ENCODE results near the gene MAGEH1.
"Not testable (repeated sequence)": the region's sequence is repeated elsewhere in the genome, so short reads cannot be mapped to it uniquely, and the experiment has no call there.

Gene MAGEH1, protein sequence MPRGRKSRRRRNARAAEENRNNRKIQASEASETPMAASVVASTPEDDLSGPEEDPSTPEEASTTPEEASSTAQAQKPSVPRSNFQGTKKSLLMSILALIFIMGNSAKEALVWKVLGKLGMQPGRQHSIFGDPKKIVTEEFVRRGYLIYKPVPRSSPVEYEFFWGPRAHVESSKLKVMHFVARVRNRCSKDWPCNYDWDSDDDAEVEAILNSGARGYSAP

DNA sequence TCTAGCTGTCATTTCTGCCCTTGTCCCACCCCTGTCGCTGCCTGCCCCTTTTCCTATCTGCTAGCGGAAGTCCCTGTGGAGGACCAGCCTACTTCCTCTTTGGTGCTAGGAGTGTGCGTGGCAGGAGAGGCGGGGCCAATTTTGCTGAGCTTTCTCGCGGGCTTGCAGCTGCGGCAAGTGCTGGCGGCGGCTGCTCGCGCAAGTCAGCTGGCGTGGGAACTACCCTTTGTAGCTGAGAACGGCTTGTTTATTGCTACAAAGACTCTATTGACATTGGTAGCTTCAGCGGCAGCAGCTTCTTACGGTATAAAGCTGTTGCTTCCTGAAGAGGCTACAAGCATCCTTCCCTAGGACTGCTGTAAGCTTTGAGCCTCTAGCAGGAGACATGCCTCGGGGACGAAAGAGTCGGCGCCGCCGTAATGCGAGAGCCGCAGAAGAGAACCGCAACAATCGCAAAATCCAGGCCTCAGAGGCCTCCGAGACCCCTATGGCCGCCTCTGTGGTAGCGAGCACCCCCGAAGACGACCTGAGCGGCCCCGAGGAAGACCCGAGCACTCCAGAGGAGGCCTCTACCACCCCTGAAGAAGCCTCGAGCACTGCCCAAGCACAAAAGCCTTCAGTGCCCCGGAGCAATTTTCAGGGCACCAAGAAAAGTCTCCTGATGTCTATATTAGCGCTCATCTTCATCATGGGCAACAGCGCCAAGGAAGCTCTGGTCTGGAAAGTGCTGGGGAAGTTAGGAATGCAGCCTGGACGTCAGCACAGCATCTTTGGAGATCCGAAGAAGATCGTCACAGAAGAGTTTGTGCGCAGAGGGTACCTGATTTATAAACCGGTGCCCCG, at the start of gene MAGEH1:
MAGEH1 (plus strand) TSS at position 138 of the 843 bp plus-strand sequence; CDS start at position 386, 248 bp downstream.
- peak within 1 kb of the TSS; percentile 53 to 62 for H3K4me3 ChIP-seq (replicated peaks in 1 of 2; ENCODE audit: low read depth in 2 of 2, low read length in 2 of 2)
- TF ChIP-seq, protein P1, sequence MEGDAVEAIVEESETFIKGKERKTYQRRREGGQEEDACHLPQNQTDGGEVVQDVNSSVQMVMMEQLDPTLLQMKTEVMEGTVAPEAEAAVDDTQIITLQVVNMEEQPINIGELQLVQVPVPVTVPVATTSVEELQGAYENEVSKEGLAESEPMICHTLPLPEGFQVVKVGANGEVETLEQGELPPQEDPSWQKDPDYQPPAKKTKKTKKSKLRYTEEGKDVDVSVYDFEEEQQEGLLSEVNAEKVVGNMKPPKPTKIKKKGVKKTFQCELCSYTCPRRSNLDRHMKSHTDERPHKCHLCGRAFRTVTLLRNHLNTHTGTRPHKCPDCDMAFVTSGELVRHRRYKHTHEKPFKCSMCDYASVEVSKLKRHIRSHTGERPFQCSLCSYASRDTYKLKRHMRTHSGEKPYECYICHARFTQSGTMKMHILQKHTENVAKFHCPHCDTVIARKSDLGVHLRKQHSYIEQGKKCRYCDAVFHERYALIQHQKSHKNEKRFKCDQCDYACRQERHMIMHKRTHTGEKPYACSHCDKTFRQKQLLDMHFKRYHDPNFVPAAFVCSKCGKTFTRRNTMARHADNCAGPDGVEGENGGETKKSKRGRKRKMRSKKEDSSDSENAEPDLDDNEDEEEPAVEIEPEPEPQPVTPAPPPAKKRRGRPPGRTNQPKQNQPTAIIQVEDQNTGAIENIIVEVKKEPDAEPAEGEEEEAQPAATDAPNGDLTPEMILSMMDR (IDR thresholded peaks at IDR 0.05; ENCODE audit: low read depth, low read length): no peak
- peak; percentile 72 to 84 for DNase-seq (ENCODE audit: low read depth in 2 of 2)

DNA sequence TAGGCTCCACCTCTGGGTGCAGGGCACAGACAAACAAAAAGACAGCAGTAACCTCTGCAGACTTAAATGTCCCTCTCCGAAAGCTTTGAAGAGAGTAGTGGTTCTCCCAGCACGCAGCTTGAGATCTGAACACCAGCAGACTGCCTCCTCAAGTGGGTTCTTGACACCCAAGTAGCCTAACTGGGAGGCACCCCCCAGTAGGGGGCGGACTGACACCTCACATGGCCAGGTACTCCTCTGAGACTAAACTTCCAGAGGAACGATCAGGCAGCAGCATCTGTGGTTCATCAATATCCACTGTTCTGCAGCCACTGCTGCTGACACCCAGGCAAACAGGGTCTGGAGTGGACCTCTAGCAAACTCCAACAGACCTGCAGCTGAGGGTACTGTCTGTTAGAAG, 24.8 kb upstream of the MAGEH1 start:
- H3K4me3 ChIP-seq (replicated peaks in 1 of 2; ENCODE audit: low read depth in 2 of 2, low read length in 2 of 2); DNase-seq (ENCODE audit: low read depth in 2 of 2): not testable (repeated sequence)

DNA sequence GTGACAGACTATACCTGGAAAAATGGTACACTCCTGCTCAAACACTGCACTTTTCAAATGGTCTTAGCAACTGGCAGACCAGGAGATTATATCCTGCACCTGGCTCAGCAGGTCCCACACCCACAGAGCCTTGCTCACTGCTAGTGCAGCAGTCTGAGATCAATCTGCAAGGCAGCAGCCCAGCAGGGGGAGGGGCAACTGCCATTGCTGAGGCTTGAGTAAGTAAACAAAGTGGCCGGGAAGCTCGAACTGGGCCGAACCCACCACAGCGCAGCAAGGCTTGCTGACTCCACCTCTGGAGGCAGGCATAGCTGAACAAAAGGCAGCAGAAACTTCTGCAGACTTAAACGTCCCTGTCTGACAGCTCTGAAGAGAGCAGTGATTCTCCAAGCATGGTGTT, 8.5 kb upstream of the MAGEH1 start:
- not testable (repeated sequence) for H3K4me3 ChIP-seq (replicated peaks in 1 of 2; ENCODE audit: low read depth in 2 of 2, low read length in 2 of 2); DNase-seq (ENCODE audit: low read depth in 2 of 2)

DNA sequence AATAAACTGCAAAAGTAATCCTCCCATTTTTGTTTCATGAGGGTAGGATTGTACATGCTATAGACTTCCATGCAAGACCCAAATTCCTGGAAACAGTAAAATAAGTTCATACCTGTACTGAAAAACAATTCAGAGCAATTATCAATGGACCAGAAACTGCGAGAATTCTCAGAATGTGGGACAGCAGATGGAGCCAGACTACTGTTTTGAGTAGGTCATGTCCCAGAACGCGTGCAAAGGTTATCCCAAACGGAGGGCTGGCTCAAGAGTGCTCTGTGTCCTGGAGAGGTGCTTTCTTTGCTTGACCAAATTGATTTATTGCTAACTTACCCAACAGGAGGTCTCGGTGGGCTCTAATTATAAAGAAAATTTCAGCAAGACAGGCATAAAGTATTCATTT, 1.7 kb upstream of the MAGEH1 start:
- no peak overlapping the region for H3K4me3 ChIP-seq (replicated peaks in 1 of 2; ENCODE audit: low read depth in 2 of 2, low read length in 2 of 2)
- TF ChIP-seq, protein P1 (IDR thresholded peaks at IDR 0.05; ENCODE audit: low read depth, low read length): no peak
- DNase-seq (ENCODE audit: low read depth in 2 of 2): peak; percentile 7 to 20

DNA sequence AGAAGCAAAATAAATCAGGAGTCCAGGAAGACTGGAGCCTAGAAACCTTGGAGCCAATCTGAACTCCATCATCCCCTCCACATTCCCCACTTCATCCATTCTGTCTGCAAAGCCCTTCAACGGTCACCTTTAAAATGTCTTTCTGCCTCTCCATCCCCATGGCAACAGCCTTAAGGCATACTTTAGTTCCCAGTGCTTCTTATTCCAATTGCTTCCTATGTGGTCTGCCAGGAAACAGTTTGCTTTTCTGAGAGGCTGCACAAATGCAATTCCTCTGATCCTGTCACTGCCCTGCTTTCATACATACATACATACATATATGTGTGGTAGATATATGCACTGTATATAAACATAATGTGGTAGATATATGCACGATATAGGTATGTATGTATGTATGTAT, 786 bp upstream of the MAGEH1 start:
- peak overlapping the region in 1 of 2 donors; percentile 62 for H3K4me3 ChIP-seq (replicated peaks in 1 of 2; ENCODE audit: low read depth in 2 of 2, low read length in 2 of 2)
- TF ChIP-seq, protein P1 (IDR thresholded peaks at IDR 0.05; ENCODE audit: low read depth, low read length): no peak
- no peak for DNase-seq (ENCODE audit: low read depth in 2 of 2)

DNA sequence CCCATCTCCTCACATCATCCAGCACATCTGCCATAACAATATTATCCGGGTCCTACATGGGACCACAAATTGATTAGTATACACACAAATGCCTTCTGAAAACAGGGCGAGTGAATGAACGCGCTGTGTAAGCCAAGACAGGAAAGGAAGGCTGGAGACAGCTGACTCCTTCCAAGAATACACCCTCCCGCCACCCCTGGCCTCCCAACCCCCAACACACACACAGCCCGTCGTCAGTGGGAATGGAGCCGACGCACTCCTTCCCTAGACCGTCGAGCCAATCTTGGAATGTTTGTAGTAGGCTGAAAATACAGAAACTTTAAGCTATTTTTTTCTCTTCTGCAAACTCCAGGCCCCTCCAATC, 319 bp upstream of the MAGEH1 start:
- no peak for DNase-seq (ENCODE audit: low read depth in 2 of 2)
- H3K4me3 ChIP-seq (replicated peaks in 1 of 2; ENCODE audit: low read depth in 2 of 2, low read length in 2 of 2): peak overlapping the region; percentile 53 to 62
- TF ChIP-seq, protein P1 (IDR thresholded peaks at IDR 0.05; ENCODE audit: low read depth, low read length): no peak

DNA sequence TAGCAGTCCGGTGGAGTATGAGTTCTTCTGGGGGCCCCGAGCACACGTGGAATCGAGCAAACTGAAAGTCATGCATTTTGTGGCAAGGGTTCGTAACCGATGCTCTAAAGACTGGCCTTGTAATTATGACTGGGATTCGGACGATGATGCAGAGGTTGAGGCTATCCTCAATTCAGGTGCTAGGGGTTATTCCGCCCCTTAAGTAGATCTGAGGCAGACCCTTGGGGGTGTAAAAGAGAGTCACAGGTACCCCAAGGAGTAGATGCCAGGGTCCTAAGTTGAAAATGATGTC, 852 bp downstream of the MAGEH1 start:
- no peak for DNase-seq (ENCODE audit: low read depth in 2 of 2)
- H3K4me3 ChIP-seq (replicated peaks in 1 of 2; ENCODE audit: low read depth in 2 of 2, low read length in 2 of 2): peak overlapping the region; percentile 53 to 62
- TF ChIP-seq, protein P1 (IDR thresholded peaks at IDR 0.05; ENCODE audit: low read depth, low read length): no peak

DNA sequence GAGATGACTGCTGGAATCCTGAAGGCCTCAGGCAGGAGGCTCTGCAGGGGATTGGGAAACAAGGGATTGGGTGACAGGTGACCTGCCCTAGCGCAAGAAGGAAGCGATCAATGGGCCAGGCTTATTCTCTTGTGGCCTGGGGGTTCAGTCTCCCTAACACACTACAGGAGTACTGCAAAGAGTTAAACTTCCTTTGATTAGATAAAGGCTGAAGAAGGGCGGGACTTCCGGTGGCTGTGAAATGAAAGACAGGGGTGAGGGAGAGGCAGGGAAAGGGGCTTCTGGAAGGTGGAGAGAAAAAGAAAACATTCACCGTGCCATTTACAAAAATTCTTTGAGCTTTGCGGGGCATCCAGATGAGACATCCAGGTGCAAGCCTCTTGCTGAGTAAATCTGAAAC, 3.8 kb downstream of the MAGEH1 start:
- H3K4me3 ChIP-seq (replicated peaks in 1 of 2; ENCODE audit: low read depth in 2 of 2, low read length in 2 of 2); DNase-seq (ENCODE audit: low read depth in 2 of 2): not testable (repeated sequence)

DNA sequence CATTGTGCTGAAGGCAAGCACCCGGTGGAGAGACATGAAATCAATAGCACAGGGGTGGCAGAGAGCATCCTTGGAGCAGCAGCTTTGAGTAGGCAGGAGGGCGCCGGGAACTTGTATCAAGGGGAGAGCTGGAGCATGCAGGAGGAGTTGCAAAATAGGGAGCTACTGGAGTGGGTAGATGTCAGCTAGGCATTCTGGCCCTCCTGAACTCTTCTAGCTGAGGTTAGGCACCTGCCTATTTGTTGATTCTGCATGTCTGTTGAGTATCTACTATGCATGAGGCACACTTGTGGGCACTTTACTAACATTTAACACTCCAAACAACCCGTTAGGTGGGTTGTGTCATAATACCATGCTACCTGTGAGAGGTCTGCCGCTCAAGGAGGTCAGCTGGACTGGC, 7.5 kb downstream of the MAGEH1 start:
- DNase-seq (ENCODE audit: low read depth in 2 of 2); H3K4me3 ChIP-seq (replicated peaks in 1 of 2; ENCODE audit: low read depth in 2 of 2, low read length in 2 of 2): not testable (repeated sequence)

DNA sequence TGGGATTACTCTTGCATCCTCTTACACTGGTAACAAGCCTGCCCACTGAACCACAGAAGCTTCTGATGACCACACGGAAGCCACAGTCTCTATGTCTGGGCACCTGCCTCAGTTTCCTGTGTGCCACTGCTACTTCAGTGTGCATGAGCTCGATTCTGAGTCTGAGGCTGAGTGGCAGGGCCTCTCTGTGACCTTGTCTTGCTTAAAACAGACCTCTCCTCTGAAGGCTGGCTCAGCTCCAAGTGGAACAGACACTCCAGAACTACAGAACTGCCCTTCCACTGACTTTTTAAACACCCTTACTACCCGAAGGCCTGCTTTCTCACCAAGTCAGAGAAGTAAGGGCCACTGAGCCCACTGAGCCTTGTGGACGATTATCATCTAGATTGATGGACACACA, 8.0 kb downstream of the MAGEH1 start:
- not testable (repeated sequence) for H3K4me3 ChIP-seq (replicated peaks in 1 of 2; ENCODE audit: low read depth in 2 of 2, low read length in 2 of 2); DNase-seq (ENCODE audit: low read depth in 2 of 2)

DNA sequence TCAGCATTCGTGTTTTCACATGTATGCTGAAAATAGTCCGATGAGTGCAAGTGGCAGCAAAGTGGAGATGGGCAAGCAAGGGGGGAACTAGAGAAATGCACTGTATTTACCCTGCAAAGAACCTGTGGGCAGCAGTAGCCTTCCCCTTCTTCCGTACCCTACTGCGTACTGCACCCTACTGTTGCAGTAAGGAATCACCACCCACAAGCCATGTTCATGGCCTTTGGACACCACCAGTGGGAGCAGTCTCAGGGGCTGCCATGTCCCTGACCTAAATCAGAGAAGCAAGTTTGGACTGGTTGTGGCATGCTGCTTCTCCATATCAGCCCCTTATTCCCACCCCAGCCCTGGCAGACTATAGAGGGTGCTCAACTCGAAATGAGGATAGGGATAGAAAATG, 12.1 kb downstream of the MAGEH1 start:
- DNase-seq (ENCODE audit: low read depth in 2 of 2); H3K4me3 ChIP-seq (replicated peaks in 1 of 2; ENCODE audit: low read depth in 2 of 2, low read length in 2 of 2): not testable (repeated sequence)

DNA sequence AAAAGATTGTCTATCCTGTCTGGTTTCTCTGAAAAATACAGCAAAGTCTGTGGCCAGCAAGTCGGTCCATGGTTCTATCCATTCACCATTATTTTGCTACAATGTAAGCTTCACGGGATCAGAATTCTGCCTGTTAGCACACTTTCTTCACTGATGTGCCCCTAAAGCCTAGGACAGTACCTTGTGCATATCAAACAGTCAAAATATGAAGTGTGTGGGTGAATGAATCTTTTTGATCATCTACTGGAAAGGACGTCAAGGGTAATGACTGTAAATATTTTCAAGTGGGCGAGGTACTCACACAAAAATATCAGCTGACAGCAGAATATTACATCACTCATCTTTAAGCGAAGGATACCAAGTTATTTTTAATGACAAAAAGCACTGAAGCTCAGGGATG, 13.2 kb downstream of the MAGEH1 start:
- DNase-seq (ENCODE audit: low read depth in 2 of 2); H3K4me3 ChIP-seq (replicated peaks in 1 of 2; ENCODE audit: low read depth in 2 of 2, low read length in 2 of 2): not testable (repeated sequence)

Measured in cardiac fibroblast (primary cell).